HEK293 (cell line): ENCODE results near the gene N4BP3.

Source experiments
- AEBP2 ChIP-seq: fragments of 450-650 bp; formaldehyde crosslinking; IDR thresholded peaks from 2 replicates; pipeline ENCODE4 v1.5.1; 2016; ENCODE audit warnings: missing biosample characterization, missing genetic modification characterization, borderline replicate concordance
- GLI4 ChIP-seq: fragments of 450-650 bp; formaldehyde crosslinking; IDR thresholded peaks from 2 replicates; pipeline ENCODE4 v1.5.1; 2016; ENCODE audit warnings: missing biosample characterization, missing genetic modification characterization
- GLIS2 ChIP-seq: fragments of 450-650 bp; formaldehyde crosslinking; IDR thresholded peaks from 2 replicates; pipeline ENCODE4 v1.5.1; 2016; ENCODE audit warnings: missing biosample characterization, missing genetic modification characterization
- KLF1 ChIP-seq: fragments of 450-650 bp; formaldehyde crosslinking; IDR thresholded peaks from 2 replicates; pipeline ENCODE4 v1.5.1; 2016; ENCODE audit warnings: missing biosample characterization, missing genetic modification characterization
- KLF7 ChIP-seq: fragments of 450-650 bp; formaldehyde crosslinking; IDR thresholded peaks from 2 replicates; pipeline ENCODE4 v1.5.1; 2016; ENCODE audit warnings: missing biosample characterization, missing genetic modification characterization, borderline replicate concordance
- YY2 ChIP-seq: fragments of 450-650 bp; formaldehyde crosslinking; IDR thresholded peaks from 2 replicates; pipeline ENCODE4 v1.5.1; 2016; ENCODE audit warnings: missing biosample characterization, missing genetic modification characterization
- ZBTB17 ChIP-seq: fragments of 450-650 bp; formaldehyde crosslinking; IDR thresholded peaks from 2 replicates; pipeline ENCODE4 v1.5.1; 2016; ENCODE audit warnings: missing biosample characterization, missing genetic modification characterization
- ZBTB20 ChIP-seq: fragments of 450-650 bp; formaldehyde crosslinking; IDR thresholded peaks from 2 replicates; pipeline ENCODE4 v1.5.1; 2016; ENCODE audit warnings: missing biosample characterization, missing genetic modification characterization
- ZBTB26 ChIP-seq: fragments of 450-650 bp; formaldehyde crosslinking; optimal IDR thresholded peaks from 2 replicates; pipeline ENCODE3; 2016; ENCODE audit warnings: missing biosample characterization, mild to moderate bottlenecking, missing genetic modification characterization
- ZBTB48 ChIP-seq: fragments of 450-650 bp; formaldehyde crosslinking; IDR thresholded peaks from 2 replicates; pipeline ENCODE4 v1.5.1; 2016; ENCODE audit warnings: missing biosample characterization, missing genetic modification characterization
- ZIC2 ChIP-seq: fragments of 450-650 bp; formaldehyde crosslinking; IDR thresholded peaks from 2 replicates; pipeline ENCODE4 v1.5.1; 2016; ENCODE audit warnings: missing biosample characterization, missing genetic modification characterization
- ZNF2 ChIP-seq: fragments of 450-650 bp; formaldehyde crosslinking; IDR thresholded peaks from 2 replicates; pipeline ENCODE4 v1.5.1; 2016; ENCODE audit warnings: missing biosample characterization, missing genetic modification characterization
- ZNF221 ChIP-seq: fragments of 450-650 bp; formaldehyde crosslinking; IDR thresholded peaks from 2 replicates; pipeline ENCODE4 v1.5.1; 2017; ENCODE audit warnings: missing biosample characterization, missing genetic modification characterization, borderline replicate concordance
- ZNF223 ChIP-seq: fragments of 450-650 bp; formaldehyde crosslinking; IDR thresholded peaks from 2 replicates; pipeline ENCODE4 v1.5.1; 2016; ENCODE audit warnings: missing biosample characterization, missing genetic modification characterization
- ZNF280C ChIP-seq: fragments of 450-650 bp; formaldehyde crosslinking; IDR thresholded peaks from 2 replicates; pipeline ENCODE4 v1.5.1; 2016; ENCODE audit warnings: missing biosample characterization, missing genetic modification characterization
- ZNF302 ChIP-seq: fragments of 450-650 bp; formaldehyde crosslinking; IDR thresholded peaks from 2 replicates; pipeline ENCODE4 v1.5.1; 2016; ENCODE audit warnings: missing biosample characterization, missing genetic modification characterization, low read depth
- ZNF335 ChIP-seq: fragments of 450-650 bp; formaldehyde crosslinking; conservative IDR thresholded peaks from 2 replicates; pipeline ENCODE4 v1.5.1; 2016; ENCODE audit warnings: missing biosample characterization, missing genetic modification characterization
- ZNF394 ChIP-seq: fragments of 450-650 bp; formaldehyde crosslinking; IDR thresholded peaks from 2 replicates; pipeline ENCODE4 v1.5.1; 2016; ENCODE audit warnings: missing biosample characterization, missing genetic modification characterization, mild to moderate bottlenecking, moderate library complexity, borderline replicate concordance
- ZNF501 ChIP-seq: fragments of 450-650 bp; formaldehyde crosslinking; IDR thresholded peaks from 2 replicates; pipeline ENCODE4 v1.5.1; 2016; ENCODE audit warnings: missing biosample characterization, missing genetic modification characterization
- ZNF514 ChIP-seq: fragments of 450-650 bp; formaldehyde crosslinking; IDR thresholded peaks from 2 replicates; pipeline ENCODE4 v1.5.1; 2016; ENCODE audit warnings: missing biosample characterization, missing genetic modification characterization
- ZNF600 ChIP-seq: fragments of 450-650 bp; formaldehyde crosslinking; IDR thresholded peaks from 2 replicates; pipeline ENCODE4 v1.5.1; 2016; ENCODE audit warnings: missing biosample characterization, missing genetic modification characterization
- ZNF791 ChIP-seq: fragments of 450-650 bp; formaldehyde crosslinking; IDR thresholded peaks from 2 replicates; pipeline ENCODE4 v1.5.1; 2016; ENCODE audit warnings: missing biosample characterization, missing genetic modification characterization
- ZSCAN30 ChIP-seq: fragments of 450-650 bp; IDR thresholded peaks from 2 replicates; pipeline ENCODE4 v1.5.1; 2018; ENCODE audit warnings: missing biosample characterization, mild to moderate bottlenecking, missing genetic modification characterization, moderate library complexity
- TF ChIP-seq, protein P1 (sequence below): fragments of 450-650 bp; formaldehyde crosslinking; IDR thresholded peaks from 2 replicates; pipeline ENCODE4 v1.5.1; 2017; ENCODE audit warnings: missing biosample characterization, missing genetic modification characterization
- TF ChIP-seq, protein P2 (sequence below): fragments of 450-650 bp; formaldehyde crosslinking; IDR thresholded peaks from 2 replicates; pipeline ENCODE4 v1.5.1; 2016; ENCODE audit warnings: missing biosample characterization, missing genetic modification characterization
- TF ChIP-seq, protein P3 (sequence below): fragments of 450-650 bp; formaldehyde crosslinking; IDR thresholded peaks from 2 replicates; pipeline ENCODE4 v1.5.1; 2017; ENCODE audit warnings: missing biosample characterization, missing genetic modification characterization

The N4BP3 gene

DNA sequence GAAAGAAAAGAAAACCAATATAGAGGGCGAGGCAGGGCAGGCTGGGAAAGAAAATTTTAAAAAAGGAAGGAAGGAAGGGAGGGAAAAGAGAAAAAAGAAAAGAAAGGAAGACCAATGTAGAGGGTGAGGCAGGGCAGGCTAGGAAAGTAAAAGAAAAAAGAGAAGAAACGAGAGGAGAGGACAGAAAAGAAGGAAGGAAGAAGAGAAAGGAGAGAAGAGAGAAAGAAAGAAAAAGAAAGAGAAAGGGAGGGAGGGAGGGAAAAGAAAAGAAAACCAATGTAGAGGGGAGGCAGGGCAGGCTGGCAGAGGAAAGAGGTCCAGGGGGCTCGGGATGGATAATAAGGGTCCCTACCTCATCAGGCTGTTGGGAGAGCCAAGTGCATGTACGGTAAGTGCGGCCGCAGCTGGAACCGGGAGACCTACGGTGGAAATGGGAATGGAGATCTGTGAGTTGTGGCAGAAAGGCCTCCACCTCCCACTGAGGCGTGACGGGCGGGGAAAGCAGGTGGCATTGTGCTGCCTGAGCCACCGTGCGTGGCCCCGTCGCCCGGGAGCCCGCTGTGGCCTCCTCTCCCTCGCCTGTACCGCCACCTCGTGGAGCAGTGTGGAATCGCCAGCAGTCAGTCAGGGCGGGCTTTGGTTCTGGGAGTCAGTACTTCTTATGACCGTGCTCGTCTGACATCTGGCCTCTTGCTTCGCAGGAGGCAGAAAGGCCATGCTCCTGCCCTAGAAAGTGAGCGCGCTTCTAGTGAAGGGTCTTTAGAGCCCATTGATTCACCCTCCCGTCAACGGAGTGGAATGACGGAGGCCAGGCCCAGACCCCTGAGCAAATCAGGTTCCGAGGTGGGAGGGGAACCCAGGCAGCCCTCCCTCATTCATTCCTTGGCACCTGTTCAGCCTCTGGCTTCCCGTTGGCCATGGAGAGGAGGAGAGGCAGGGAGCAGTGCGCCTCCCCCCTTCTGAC, 50.7 kb downstream of the N4BP3 start (continued):
- TF ChIP-seq, protein P1, sequence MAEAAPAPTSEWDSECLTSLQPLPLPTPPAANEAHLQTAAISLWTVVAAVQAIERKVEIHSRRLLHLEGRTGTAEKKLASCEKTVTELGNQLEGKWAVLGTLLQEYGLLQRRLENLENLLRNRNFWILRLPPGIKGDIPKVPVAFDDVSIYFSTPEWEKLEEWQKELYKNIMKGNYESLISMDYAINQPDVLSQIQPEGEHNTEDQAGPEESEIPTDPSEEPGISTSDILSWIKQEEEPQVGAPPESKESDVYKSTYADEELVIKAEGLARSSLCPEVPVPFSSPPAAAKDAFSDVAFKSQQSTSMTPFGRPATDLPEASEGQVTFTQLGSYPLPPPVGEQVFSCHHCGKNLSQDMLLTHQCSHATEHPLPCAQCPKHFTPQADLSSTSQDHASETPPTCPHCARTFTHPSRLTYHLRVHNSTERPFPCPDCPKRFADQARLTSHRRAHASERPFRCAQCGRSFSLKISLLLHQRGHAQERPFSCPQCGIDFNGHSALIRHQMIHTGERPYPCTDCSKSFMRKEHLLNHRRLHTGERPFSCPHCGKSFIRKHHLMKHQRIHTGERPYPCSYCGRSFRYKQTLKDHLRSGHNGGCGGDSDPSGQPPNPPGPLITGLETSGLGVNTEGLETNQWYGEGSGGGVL (tag by site-specific recombination) = no peak
- TF ChIP-seq ZBTB20 (tag by site-specific recombination) = peak; percentile 70
- TF ChIP-seq ZBTB48 = 0 out of 2 replicates have a peak, but pooled peaks have one; percentile 40
- no peak for TF ChIP-seq ZNF221
- peak; percentile 82; the same call in 1 of the 2 replicates for TF ChIP-seq ZNF501 (tag by site-specific recombination)
- TF ChIP-seq ZNF600 = peak; percentile 88
- peak; percentile 78 for TF ChIP-seq GLIS2
- no peak for TF ChIP-seq ZNF302 (tag by site-specific recombination)
- peak; percentile 96 for TF ChIP-seq ZNF223 (tag by site-specific recombination)
- TF ChIP-seq, protein P2, sequence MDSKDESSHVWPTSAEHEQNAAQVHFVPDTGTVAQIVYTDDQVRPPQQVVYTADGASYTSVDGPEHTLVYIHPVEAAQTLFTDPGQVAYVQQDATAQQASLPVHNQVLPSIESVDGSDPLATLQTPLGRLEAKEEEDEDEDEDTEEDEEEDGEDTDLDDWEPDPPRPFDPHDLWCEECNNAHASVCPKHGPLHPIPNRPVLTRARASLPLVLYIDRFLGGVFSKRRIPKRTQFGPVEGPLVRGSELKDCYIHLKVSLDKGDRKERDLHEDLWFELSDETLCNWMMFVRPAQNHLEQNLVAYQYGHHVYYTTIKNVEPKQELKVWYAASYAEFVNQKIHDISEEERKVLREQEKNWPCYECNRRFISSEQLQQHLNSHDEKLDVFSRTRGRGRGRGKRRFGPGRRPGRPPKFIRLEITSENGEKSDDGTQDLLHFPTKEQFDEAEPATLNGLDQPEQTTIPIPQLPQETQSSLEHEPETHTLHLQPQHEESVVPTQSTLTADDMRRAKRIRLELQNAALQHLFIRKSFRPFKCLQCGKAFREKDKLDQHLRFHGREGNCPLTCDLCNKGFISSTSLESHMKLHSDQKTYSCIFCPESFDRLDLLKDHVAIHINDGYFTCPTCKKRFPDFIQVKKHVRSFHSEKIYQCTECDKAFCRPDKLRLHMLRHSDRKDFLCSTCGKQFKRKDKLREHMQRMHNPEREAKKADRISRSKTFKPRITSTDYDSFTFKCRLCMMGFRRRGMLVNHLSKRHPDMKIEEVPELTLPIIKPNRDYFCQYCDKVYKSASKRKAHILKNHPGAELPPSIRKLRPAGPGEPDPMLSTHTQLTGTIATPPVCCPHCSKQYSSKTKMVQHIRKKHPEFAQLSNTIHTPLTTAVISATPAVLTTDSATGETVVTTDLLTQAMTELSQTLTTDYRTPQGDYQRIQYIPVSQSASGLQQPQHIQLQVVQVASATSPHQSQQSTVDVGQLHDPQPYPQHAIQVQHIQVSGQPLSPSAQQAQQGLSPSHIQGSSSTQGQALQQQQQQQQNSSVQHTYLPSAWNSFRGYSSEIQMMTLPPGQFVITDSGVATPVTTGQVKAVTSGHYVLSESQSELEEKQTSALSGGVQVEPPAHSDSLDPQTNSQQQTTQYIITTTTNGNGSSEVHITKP (tag by site-specific recombination) = peak; percentile 47; the same call in 1 of the 2 replicates
- TF ChIP-seq ZSCAN30 = peak; percentile 93
- peak; percentile 38; the same call in 1 of the 2 replicates for TF ChIP-seq KLF1
- TF ChIP-seq ZNF335 (tag by site-specific recombination) = peak; percentile 75
- TF ChIP-seq ZNF394 = 0 out of 2 replicates have a peak, but pooled peaks have one; percentile 12
- no peak for TF ChIP-seq ZNF791 (tag by site-specific recombination)
- TF ChIP-seq ZBTB17 (tag by site-specific recombination) = peak; percentile 70
- TF ChIP-seq YY2 (tag by site-specific recombination) = peak; percentile 29; the same call in 1 of the 2 replicates
- TF ChIP-seq, protein P3, sequence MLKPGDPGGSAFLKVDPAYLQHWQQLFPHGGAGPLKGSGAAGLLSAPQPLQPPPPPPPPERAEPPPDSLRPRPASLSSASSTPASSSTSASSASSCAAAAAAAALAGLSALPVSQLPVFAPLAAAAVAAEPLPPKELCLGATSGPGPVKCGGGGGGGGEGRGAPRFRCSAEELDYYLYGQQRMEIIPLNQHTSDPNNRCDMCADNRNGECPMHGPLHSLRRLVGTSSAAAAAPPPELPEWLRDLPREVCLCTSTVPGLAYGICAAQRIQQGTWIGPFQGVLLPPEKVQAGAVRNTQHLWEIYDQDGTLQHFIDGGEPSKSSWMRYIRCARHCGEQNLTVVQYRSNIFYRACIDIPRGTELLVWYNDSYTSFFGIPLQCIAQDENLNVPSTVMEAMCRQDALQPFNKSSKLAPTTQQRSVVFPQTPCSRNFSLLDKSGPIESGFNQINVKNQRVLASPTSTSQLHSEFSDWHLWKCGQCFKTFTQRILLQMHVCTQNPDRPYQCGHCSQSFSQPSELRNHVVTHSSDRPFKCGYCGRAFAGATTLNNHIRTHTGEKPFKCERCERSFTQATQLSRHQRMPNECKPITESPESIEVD (tag by site-specific recombination) = no peak
- peak; percentile 86 for TF ChIP-seq ZBTB26
- TF ChIP-seq ZIC2 (tag by site-specific recombination) = peak; percentile 97
- no peak for TF ChIP-seq AEBP2 (tag by site-specific recombination)
- TF ChIP-seq ZNF2 (tag by site-specific recombination) = peak; percentile 86
- no peak for TF ChIP-seq KLF7
- no peak for TF ChIP-seq ZNF280C
- 0 out of 2 replicates have a peak, but pooled peaks have one; percentile 12 for TF ChIP-seq GLI4
- TF ChIP-seq ZNF514 (tag by site-specific recombination) = no peak
